ENCODE data around the gene NPTN. TPM values are rescaled to one million over a fixed set of nuclear protein-coding genes. Genes with fewer than 3 reads are reported as not detected.

Gene NPTN
- polyA plus RNA-seq, 1 of the 3 experiments (the other 2 are of a cell fraction): 177 TPM

DNA sequence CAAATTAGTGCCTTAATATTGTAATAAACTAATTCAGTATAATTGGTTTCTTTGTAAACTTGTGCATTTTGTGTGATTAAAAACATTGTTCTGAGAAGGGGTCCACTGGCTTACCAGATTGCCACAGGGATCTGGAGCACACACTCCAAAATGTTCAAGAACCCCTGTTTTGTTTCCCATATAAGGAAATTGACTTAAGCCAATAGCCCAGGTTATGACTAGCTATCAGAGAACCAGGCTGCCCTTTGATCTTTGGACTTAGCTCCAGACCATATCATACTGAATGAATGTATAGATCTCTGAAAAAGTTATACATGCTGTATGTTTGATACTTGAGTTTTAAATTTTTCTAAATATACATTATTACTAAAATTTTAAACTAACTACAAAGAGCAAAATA is 91.7 kb downstream of the NPTN start:
- H3K9ac ChIP-seq: no peak overlapping the region
- no peak overlapping the region for H3K4me2 ChIP-seq
- H3K79me2 ChIP-seq (ENCODE audit: insufficient read depth): no peaks in the 10 kb centered on the region
- no peaks in the 10 kb centered on the region for H3K36me3 ChIP-seq (replicated peaks in 1 of 2; ENCODE audit: control insufficient read depth in 1 of 2, insufficient read depth in 2 of 2, low read length in 1 of 2)
- no peaks in the 10 kb centered on the region for H4K20me1 ChIP-seq (ENCODE audit: insufficient read depth)
- no peaks in the 10 kb centered on the region for H3K4me1 ChIP-seq (ENCODE audit: control insufficient read depth in 1 of 2, insufficient read depth in 2 of 2, low read depth in 1 of 2, low read length in 1 of 2)
- H3F3A ChIP-seq (replicated peaks; ENCODE audit: insufficient read depth): no peaks in the 10 kb centered on the region
- no peak overlapping the region for H3K27ac ChIP-seq (ENCODE audit: low read depth in 2 of 2, low read length in 1 of 2)
- H3K4me3 ChIP-seq (ENCODE audit: low read depth in 2 of 2, low read length in 1 of 2): no peak overlapping the region
- CTCF ChIA-PET: interaction anchor here (1.5 kb wide), 1 partner anchor 236 kb away, joined by 5 read pairs; no protein-coding TSS in a partner anchor
- POLR2A ChIA-PET: no interaction called here
- H3K9me3 ChIP-seq: no peaks in the 10 kb centered on the region
- H3K27me3 ChIP-seq (ENCODE audit: insufficient read depth): no peaks in the 10 kb centered on the region
- H3K9me2 ChIP-seq: no peaks in the 10 kb centered on the region
- DNase-seq: no peak
- H2AFZ ChIP-seq (ENCODE audit: low read depth): no peak overlapping the region
- TF ChIP-seq YY1 (IDR thresholded peaks at IDR 0.05; ENCODE audit: low read depth) (no peak), RAD21 (IDR thresholded peaks at IDR 0.05; ENCODE audit: low read length) (no peak), POLR2AphosphoS5 (IDR thresholded peaks at IDR 0.05; ENCODE audit: low read depth, low read length) (no peak), FOSL2 (IDR thresholded peaks at IDR 0.05; ENCODE audit: borderline replicate concordance, low read depth) (no peak), FOXM1 (IDR thresholded peaks at IDR 0.05; ENCODE audit: low read depth) (no peak), TEAD4 (IDR thresholded peaks at IDR 0.05; ENCODE audit: borderline replicate concordance, insufficient read depth) (no peak), ELF1 (IDR thresholded peaks at IDR 0.05) (no peak), GATA2 (CRISPR knock-in tag; IDR thresholded peaks at IDR 0.05) (no peak), RCOR1 (IDR thresholded peaks at IDR 0.05; ENCODE audit: low read length) (no peak), SMC3 (IDR thresholded peaks at IDR 0.05; ENCODE audit: low read depth, low read length) (no peak), TAF1 (IDR thresholded peaks at IDR 0.05; ENCODE audit: borderline replicate concordance, low read depth, low read length) (no peak), MEF2A (IDR thresholded peaks at IDR 0.05; ENCODE audit: borderline replicate concordance, low read depth) (no peak), RXRA (IDR thresholded peaks at IDR 0.05; ENCODE audit: borderline replicate concordance, low read depth) (no peak), NRF1 (IDR thresholded peaks at IDR 0.05; ENCODE audit: low read depth, low read length) (no peak)
- TF ChIP-seq, protein P1, sequence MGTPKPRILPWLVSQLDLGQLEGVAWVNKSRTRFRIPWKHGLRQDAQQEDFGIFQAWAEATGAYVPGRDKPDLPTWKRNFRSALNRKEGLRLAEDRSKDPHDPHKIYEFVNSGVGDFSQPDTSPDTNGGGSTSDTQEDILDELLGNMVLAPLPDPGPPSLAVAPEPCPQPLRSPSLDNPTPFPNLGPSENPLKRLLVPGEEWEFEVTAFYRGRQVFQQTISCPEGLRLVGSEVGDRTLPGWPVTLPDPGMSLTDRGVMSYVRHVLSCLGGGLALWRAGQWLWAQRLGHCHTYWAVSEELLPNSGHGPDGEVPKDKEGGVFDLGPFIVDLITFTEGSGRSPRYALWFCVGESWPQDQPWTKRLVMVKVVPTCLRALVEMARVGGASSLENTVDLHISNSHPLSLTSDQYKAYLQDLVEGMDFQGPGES (IDR thresholded peaks at IDR 0.05; ENCODE audit: low read depth, low read length): no peak
- TF ChIP-seq, protein P2, sequence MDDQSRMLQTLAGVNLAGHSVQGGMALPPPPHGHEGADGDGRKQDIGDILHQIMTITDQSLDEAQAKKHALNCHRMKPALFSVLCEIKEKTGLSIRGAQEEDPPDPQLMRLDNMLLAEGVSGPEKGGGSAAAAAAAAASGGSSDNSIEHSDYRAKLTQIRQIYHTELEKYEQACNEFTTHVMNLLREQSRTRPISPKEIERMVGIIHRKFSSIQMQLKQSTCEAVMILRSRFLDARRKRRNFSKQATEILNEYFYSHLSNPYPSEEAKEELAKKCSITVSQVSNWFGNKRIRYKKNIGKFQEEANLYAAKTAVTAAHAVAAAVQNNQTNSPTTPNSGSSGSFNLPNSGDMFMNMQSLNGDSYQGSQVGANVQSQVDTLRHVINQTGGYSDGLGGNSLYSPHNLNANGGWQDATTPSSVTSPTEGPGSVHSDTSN (IDR thresholded peaks at IDR 0.05): no peak
- TF ChIP-seq, protein P3, sequence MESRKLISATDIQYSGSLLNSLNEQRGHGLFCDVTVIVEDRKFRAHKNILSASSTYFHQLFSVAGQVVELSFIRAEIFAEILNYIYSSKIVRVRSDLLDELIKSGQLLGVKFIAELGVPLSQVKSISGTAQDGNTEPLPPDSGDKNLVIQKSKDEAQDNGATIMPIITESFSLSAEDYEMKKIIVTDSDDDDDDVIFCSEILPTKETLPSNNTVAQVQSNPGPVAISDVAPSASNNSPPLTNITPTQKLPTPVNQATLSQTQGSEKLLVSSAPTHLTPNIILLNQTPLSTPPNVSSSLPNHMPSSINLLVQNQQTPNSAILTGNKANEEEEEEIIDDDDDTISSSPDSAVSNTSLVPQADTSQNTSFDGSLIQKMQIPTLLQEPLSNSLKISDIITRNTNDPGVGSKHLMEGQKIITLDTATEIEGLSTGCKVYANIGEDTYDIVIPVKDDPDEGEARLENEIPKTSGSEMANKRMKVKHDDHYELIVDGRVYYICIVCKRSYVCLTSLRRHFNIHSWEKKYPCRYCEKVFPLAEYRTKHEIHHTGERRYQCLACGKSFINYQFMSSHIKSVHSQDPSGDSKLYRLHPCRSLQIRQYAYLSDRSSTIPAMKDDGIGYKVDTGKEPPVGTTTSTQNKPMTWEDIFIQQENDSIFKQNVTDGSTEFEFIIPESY (IDR thresholded peaks at IDR 0.05; ENCODE audit: borderline replicate concordance, low read depth): no peak
